ENCODE results near the gene BAZ2B. TPM values are rescaled to one million over a fixed set of nuclear protein-coding genes. Genes with fewer than 3 reads are reported as not detected.

The BAZ2B gene
- total and polyA plus RNA-seq, 12 donors: 6.8 to 57.2 (median 44.9) TPM

- H3K4me1 ChIP-seq: no peaks in the 10 kb centered on the region
- ATAC-seq (no peak), DNase-seq (no peak)
- peaks cover 0 to 96% (median 48%) of the 10 kb centered on the region in 9 donors for H3K36me3 ChIP-seq
- intact Hi-C loops (cut with DNase I): no loop called here
- 96 to 97% methylated on average over 6 of the region's 6 CpGs for WGBS, 2 donors
- no peak overlapping the region for H3K4me3 ChIP-seq
- H3K9me3 ChIP-seq: no peaks in the 10 kb centered on the region
- no peak overlapping the region for H3K27ac ChIP-seq
- H3K27me3 ChIP-seq: no peaks in the 10 kb centered on the region
- TF ChIP-seq, protein P1, sequence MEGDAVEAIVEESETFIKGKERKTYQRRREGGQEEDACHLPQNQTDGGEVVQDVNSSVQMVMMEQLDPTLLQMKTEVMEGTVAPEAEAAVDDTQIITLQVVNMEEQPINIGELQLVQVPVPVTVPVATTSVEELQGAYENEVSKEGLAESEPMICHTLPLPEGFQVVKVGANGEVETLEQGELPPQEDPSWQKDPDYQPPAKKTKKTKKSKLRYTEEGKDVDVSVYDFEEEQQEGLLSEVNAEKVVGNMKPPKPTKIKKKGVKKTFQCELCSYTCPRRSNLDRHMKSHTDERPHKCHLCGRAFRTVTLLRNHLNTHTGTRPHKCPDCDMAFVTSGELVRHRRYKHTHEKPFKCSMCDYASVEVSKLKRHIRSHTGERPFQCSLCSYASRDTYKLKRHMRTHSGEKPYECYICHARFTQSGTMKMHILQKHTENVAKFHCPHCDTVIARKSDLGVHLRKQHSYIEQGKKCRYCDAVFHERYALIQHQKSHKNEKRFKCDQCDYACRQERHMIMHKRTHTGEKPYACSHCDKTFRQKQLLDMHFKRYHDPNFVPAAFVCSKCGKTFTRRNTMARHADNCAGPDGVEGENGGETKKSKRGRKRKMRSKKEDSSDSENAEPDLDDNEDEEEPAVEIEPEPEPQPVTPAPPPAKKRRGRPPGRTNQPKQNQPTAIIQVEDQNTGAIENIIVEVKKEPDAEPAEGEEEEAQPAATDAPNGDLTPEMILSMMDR (IDR thresholded peaks at IDR 0.05): no peak
Observed at GRCh38 chr2:159382447-159383028, 233.8 kb downstream of the BAZ2B start.

DNA sequence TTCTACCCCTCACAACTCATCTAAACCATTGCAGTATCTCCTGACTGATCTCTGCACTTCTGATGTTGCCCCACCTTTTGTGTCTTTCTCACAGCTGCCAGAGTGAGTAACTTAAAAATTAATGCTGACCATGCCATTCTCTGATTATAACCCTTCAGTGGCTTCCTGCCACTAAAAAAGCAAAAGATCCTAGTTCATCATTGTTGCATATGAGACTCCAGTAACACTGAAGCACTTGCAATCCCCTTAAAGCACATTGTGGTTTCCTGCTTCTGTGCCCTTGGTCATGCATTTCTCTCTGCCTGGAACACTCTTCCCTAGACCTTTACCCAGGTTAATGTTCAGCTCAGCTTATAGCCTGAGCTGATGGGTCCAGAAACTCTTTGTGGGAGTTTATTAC, 234.8 kb downstream of the BAZ2B start:
- TF ChIP-seq, protein P1 (IDR thresholded peaks at IDR 0.05): no peak
- peaks cover 0 to 88% (median 47%) of the 10 kb centered on the region in 9 donors for H3K36me3 ChIP-seq
- intact Hi-C loops (cut with DNase I): no loop called here
- no peak overlapping the region for H3K4me3 ChIP-seq
- no peaks in the 10 kb centered on the region for H3K27me3 ChIP-seq
- no peaks in the 10 kb centered on the region for H3K9me3 ChIP-seq
- DNase-seq (no peak), ATAC-seq (no peak)
- no peak overlapping the region for H3K27ac ChIP-seq
- no peaks in the 10 kb centered on the region for H3K4me1 ChIP-seq

GRCh38 chr2:159380685-159381239, 235.6 kb downstream of the BAZ2B start:
- ATAC-seq (no peak), DNase-seq (no peak)
- WGBS, 2 donors: 85 to 96% methylated on average over 1 of the region's 1 CpG
- no peaks in the 10 kb centered on the region for H3K27me3 ChIP-seq
- no peak overlapping the region for H3K4me3 ChIP-seq
- H3K9me3 ChIP-seq: no peaks in the 10 kb centered on the region
- no peak overlapping the region for H3K27ac ChIP-seq
- intact Hi-C loops (cut with DNase I): no loop called here
- no peaks in the 10 kb centered on the region for H3K4me1 ChIP-seq
- H3K36me3 ChIP-seq: peaks cover 0 to 83% (median 39%) of the 10 kb centered on the region in 9 donors
- TF ChIP-seq, protein P1 (IDR thresholded peaks at IDR 0.05): no peak

- TF ChIP-seq, protein P1 (IDR thresholded peaks at IDR 0.05): no peak
- no peak overlapping the region for H3K4me3 ChIP-seq
- 0 to 3% methylated on average over 1 of the region's 1 CpG for WGBS, 2 donors
- no peaks in the 10 kb centered on the region for H3K27me3 ChIP-seq
- no peak for ATAC-seq
- no peaks in the 10 kb centered on the region for H3K4me1 ChIP-seq
- H3K9me3 ChIP-seq: no peaks in the 10 kb centered on the region
- peaks cover 0 to 83% (median 38%) of the 10 kb centered on the region in 9 donors for H3K36me3 ChIP-seq
- no peak overlapping the region for H3K27ac ChIP-seq
- intact Hi-C loops (cut with DNase I): no loop called here
- no peak for DNase-seq
Observed at GRCh38 chr2:159379181-159379580, 237.2 kb downstream of the BAZ2B start.

Data from heart right ventricle (tissue), 16 donors.